Jurkat, Clone E6-1 (cell line): ENCODE results near the gene PRRC2B.
A peak's percentile ranks its signal among the peaks of the same experiment; 100 is the strongest.
"Not testable (repeated sequence)": the region's sequence is repeated elsewhere in the genome, so short reads cannot be mapped to it uniquely, and the experiment has no call there.

Experiments
- DNase-seq: peaks from one replicate; pipeline ENCODE4 v3.0.0-alpha.2; 2011; ENCODE audit warnings: low read depth, low spot score
- H3K4me3 ChIP-seq: 2 replicates; pipeline ENCODE4 v1.5.1; 2011; ENCODE audit warnings: mild to moderate bottlenecking, low read length, control low read depth, moderate library complexity

The PRRC2B gene

GRCh38 chr9:131382850-131383729, 10.8 kb upstream of the PRRC2B start:
- DNase-seq = no peak
- H3K4me3 ChIP-seq = no peak overlapping the region

GRCh38 chr9:131385296-131385695, 8.6 kb upstream of the PRRC2B start:
- H3K4me3 ChIP-seq = no peak overlapping the region
- no peak for DNase-seq

DNA sequence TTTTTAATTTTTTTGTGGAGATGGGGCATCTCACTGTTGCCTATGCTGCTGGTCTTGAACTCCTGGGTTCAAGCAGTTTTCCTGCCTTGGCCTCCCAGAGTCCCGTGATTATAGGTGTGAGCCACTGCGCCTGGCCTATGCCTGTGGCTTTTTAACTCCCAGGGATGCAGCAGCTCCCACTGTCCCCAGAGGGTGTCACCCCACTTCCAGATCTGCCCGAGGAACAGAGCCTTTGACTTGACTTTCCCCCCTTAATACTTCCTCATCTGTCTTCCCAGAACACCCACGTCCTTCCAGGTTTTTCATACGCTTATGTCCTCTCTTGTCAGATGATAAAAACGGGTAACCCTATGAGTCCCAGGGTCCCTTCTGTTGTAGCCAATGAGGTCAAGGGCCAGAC, 7.6 kb upstream of the PRRC2B start:
- no peak overlapping the region for H3K4me3 ChIP-seq
- DNase-seq = no peak

GRCh38 chr9:131387394-131387793, 6.5 kb upstream of the PRRC2B start:
- no peak for DNase-seq
- H3K4me3 ChIP-seq = no peak overlapping the region

DNA sequence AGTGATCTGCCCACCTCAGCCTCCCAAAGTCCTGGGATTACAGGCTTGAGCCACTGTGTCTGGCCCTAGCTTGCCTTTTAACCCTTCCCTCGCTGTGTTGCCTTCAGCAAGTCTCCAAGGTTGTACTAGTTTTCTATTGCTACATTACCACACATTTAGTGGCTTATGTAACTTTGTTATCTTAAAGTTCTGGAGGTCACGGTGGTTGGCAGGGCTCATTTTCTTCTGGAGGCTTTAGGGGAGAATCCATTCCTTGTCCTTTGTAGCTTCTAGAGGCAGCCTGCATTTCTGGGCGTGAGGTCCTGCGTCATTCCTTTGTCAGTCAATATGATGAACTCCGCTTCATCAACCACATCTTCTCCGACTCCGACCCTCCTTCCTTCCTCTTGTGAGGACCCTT, 2.9 kb upstream of the PRRC2B start:
- DNase-seq = no peak
- H3K4me3 ChIP-seq = no peak overlapping the region

- no peak overlapping the region for H3K4me3 ChIP-seq
- DNase-seq = no peak
These were observed 2.4 kb upstream of the PRRC2B start for GRCh38 chr9:131391504-131391903.

DNA sequence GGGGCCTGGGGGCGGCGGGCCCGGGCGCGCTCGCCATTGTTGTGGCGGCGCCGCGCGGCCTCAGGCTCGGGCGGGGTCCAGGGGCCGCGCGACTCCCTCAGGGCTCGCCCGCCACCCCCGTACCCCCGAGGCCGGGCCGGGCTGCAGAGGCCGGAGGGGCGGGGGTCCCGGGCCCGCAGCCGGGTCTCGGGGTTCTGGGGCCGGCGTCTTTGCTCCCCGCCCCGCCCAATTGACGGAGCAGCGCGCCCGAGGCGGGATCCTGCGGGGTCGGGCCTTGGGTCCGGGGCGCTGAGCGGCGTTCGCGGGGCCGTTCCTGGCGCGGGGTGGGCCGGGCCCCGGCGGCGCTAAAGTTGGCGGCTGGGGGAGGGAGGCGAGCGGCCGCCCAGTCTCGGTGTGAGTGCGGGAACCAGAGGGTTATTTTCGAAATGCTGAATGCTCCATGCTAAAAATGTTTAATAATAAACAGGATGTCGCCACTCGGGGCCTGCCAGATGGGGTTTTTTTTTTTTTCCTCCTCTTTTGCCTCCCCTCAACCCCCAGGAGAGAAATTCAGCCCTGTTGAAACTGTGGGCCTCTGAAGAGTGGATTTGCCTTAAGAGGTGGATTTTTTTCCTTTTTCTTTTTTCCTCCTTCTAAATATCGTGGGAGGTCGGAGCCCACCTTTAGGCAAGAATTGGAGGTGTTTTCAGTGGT, 724 bp downstream of the PRRC2B start:
- H3K4me3 ChIP-seq = peak overlapping the region; percentile 76
- DNase-seq = no peak

DNA sequence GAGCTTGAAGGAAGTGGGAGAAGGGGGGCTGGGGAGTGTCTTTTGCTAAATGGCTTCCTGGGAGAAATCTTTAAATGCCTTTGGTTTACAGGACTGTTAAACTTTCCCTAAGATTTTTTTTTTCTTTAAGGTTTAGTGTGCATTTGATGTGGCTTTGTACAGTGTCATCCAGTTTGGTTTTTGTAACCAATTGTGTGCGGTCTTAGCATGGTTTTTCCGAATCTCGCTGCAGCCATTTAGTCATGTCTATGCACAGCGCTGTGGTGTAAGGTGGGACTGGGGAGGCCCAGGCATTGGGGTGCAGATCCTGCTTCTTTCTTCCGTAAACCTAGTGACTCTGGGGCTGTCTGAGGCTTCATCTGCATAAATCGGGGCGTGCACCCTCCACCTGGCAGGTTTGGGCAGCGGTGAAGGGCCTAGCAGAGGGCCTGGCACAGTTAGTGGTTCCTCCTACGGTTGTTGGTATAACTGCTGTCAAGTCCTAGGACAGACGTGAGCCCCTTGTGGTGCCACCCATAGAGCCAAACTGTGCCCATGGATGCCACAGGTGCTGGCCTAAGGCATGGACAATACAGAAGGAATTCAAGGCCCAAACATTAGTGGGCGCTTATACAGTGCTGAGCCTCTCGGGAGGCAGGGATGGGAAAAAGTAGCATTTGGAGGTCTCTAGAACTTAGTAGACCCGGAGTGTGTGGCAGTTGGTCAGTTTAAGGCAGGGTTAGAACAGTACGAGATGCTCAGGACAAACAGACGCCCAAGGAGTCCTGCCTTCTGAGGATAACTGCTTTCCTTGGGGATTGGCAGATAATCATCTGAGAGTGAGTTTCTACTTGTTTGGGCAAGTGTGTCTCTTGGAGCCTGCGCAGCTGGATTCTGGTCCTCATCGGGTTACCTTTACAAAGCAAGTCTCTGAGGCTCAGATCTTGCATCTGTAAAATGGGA, 1.5 kb downstream of the PRRC2B start:
- DNase-seq = peak; percentile 80
- peak overlapping the region; percentile 76 for H3K4me3 ChIP-seq

- DNase-seq = not testable (repeated sequence)
These were observed 2.2 kb downstream of the PRRC2B start for GRCh38 chr9:131396099-131396479.

DNA sequence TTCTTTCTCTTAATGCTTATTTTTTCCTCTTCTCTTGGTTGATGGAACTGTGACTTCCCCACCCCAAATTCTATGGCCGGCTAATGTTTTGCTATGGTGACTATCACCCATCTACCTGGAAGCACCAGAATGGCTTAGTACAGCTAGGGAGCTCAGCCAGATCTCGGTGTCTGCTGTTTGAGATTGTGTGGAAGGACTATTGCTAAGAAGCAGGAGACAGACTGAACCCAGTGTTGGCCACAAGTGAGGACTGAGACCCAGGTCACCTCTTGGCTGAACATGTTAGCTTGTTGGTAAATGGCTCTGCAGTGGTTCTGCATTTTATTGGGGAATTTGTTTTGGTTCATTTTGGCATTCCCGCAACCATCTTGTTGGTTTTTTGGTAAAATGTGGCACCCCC, 2.7 kb downstream of the PRRC2B start:
- no peak for DNase-seq
- H3K4me3 ChIP-seq = no peak overlapping the region

More at GRCh38 chr9:131396099-131396479, 2.2 kb downstream of the PRRC2B start:
- H3K4me3 ChIP-seq = not testable (repeated sequence)

DNA sequence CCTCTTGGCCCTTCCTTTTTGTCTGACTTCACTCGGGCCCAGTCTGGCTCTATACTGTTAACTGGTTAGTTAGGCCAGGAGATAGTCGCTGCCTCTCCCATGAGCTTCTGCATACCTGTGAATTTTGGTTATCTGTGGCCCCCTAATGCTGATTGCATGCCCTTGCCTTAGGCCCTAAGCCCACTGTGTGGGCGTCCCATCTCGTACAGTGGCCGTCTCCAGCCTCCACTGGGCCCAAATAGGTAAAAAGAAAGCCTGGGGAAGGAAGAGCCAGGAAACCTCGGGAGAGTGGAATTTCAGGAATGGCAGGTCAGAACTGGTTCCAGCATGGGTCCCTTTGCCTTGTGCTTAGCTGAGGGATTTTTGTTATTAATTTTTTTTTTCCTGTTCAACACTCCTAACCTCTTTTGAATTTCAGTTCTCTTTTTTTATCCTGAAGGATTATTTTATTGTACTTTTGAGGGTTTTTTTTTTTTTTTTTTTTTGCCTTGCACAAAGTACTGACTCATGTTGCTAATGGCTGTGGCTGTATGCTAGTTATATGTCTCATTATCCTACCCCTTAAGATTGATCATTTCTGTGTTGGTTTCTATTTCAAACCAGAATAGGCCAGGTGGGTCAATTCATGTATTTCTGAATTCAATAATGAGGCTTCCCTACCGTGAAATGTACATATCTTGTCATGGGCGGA, 3.4 kb downstream of the PRRC2B start:
- no peak for DNase-seq
- H3K4me3 ChIP-seq = no peak overlapping the region

DNA sequence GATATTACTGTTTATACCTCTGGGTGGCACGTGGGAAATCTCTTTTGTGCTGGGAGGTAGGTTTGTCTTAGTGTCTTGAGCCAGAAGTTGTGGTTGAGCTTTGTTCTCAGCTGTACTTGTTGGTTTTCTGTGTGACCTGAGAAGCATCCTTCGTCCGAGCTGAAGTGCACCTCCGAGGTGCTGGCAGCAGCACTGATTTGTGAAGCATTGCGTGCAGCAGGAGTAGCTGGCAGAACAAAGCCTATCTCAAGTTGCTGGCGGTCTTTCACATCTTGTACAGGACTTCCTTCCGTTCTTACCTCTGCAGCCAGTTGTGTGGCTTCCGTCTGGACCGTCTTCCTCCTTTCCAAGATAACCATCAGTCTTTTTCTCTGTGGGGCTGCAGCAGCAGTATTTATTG, 4.3 kb downstream of the PRRC2B start:
- peak; percentile 92 for DNase-seq
- H3K4me3 ChIP-seq = peak overlapping the region; percentile 3

DNA sequence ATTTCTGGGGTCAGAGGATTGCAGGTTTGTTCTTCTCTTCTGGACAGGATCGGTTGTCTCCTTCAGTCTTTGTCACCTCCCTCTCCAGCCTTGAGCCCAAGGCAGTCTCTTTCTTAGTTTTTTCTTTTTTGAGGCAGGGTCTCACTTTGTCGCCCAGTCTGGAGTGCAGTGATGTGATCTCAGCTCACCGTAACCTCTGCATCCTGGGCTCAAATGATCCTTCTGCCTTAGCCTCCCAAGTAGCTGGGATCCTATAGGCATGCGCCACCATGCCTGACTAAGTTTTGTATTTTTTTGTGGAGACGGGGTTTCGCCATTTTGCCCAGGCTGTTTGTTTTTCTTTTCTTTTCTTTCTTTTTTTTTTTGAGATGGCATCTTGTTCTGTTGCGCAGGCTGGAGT, 6.1 kb downstream of the PRRC2B start:
- DNase-seq = no peak
- H3K4me3 ChIP-seq = no peak overlapping the region

DNA sequence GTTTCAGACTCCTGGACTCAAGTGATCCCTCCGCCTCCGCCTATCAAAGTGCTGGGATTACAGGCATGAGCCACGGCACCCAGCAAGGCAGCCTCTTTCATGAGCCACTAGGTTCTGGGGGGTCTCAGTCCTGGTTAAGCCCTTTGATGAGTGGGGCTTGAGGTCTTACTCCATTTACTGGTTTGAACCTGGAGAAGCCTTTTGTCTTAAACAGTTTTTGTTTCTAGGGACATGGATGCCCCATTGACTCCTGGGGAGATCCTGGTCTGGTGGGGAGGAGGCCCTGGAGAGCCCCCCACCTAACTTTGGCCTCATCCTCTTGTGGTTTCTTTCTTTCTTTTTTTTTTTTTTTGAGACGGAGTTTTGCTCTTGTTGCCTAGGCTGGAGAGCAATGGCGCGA, 6.7 kb downstream of the PRRC2B start:
- H3K4me3 ChIP-seq = no peak overlapping the region
- DNase-seq = no peak

GRCh38 chr9:131402073-131402472, 8.2 kb downstream of the PRRC2B start:
- H3K4me3 ChIP-seq = no peak overlapping the region
- no peak for DNase-seq

DNA sequence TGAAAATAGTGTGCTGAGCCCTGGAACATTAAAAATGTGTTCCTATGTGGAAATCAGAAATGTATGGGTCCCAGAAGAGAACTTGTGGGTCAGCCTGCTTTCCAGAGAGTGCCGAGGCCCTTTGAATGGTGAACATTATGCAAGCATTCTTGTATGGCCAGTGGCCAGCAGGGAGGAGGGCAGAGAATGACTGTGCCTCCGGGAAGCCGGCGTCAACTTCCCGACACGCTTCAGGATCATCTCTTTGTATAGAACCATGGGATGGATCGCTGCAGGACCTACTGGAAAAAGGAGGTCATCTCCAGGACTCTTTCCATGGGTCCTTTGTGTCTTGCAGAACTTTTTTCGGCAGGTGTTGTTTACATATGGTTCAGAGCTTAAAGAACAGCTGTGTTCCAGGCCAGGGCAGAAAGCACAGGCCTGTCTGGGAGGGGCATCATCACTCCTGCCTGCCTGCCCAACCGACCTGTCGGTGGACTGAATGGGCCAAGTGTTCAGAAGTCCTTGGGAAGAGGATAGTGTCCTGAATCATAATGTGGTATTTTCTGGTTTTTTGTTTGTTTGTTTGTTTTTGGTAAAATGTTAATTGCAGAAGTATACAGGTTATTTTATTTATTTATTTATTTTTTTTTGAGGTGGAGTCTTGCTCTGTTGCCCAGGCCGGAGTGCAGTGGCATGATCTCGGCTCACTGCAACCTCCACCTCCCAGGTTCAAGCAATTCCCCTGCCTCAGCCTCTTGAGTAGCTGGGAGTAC, 9.0 kb downstream of the PRRC2B start:
- no peak overlapping the region for H3K4me3 ChIP-seq
- no peak for DNase-seq

GRCh38 chr9:131403493-131403773, 9.5 kb downstream of the PRRC2B start:
- no peak overlapping the region for H3K4me3 ChIP-seq
- no peak for DNase-seq

- no peak overlapping the region for H3K4me3 ChIP-seq
- DNase-seq = no peak
These were observed 10.7 kb downstream of the PRRC2B start for GRCh38 chr9:131404581-131404980.

DNA sequence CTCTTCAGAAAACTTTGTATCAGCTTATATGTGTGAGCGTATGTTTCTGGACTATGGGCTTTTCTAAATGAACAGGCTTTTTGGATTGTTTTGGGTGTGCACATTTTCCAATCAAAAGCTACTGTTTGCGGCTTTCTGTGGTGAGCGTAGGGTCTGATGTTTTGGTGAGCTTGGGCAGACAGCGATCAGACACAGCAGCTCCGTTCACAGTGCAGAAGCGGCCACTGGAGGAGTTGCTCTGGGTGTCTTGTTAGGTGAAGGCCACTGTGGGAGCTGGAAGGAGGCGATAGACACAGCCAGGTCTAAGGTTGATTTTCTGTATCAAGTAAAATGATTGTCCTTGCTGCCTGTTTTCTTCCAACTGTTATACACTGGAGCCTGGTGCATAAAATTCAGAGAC, 11.1 kb downstream of the PRRC2B start:
- DNase-seq = no peak
- H3K4me3 ChIP-seq = no peak overlapping the region; the same call in 1 of the 2 replicates
